HepG2 (cell line): ENCODE results near the gene DDC. TPM values are rescaled to one million over a fixed set of nuclear protein-coding genes. Genes with fewer than 3 reads are reported as not detected.

Experiments
- ATAC-seq: fragments of 200-7000 bp; cut with Tn5 transposase; 3 replicates; pipeline ENCODE4 v1.9.1; 2020; ENCODE audit warnings: mild to moderate bottlenecking, moderate library complexity
- BruUV-seq: library from RNA; stranded (reverse); fragments of 400-500 nt; replicated peaks from 2 replicates; lab custom pipeline; 2021; lab: Mats Ljungman, UMichigan
- CTCF ChIA-PET: fragments of 300-600 bp; formaldehyde crosslinking; extraction: SDS; loops from one replicate; lab custom pipeline; 2021; ENCODE audit warnings: low total read pairs, inconsistent platforms, low intra/inter-chr PET ratio; lab: Yijun Ruan, JAX
- POLR2A ChIA-PET: fragments of 350-600 bp; sonication (Branson Sonifier 250); formaldehyde crosslinking; loops from one replicate; lab custom pipeline; 2020; ENCODE audit warnings: antibody characterized with exemption, inconsistent platforms; lab: Yijun Ruan, JAX
- DNase-seq: peaks from one replicate; pipeline ENCODE4 v3.0.0-alpha.2; 2015; ENCODE audit warnings: low spot score
- FAIRE-seq: peaks from 3 replicates; lab custom pipeline; 2011; peaks lifted over from hg19 to GRCh38; lab: Jason Lieb, UNC
- H2AFZ ChIP-seq: one replicate; pipeline ENCODE4 v1.6.1; 2011; ENCODE audit warnings: low read length, inconsistent platforms
- H3K27ac ChIP-seq: fragments of 300-600 bp; 3 replicates; pipeline ENCODE4 v1.8.0; 2011; ENCODE audit warnings: mixed run types, mild to moderate bottlenecking, mixed read lengths, low read length, inconsistent platforms; ENCODE audit not compliant: insufficient read depth; ENCODE audit errors: extremely low read length
- H3K27me3 ChIP-seq, 2 experiments: fragments of 200-600 bp in 1 of 2; 2 replicates in 1 of 2; 3 replicates in 1 of 2; pipeline versions ENCODE4 v1.6.0 to v1.8.0; 2011; ENCODE audit warnings: low read length in 2 of 2, mild to moderate bottlenecking in 2 of 2, moderate library complexity in 2 of 2, inconsistent platforms in 1 of 2; ENCODE audit not compliant: insufficient read depth in 2 of 2, control insufficient read depth in 1 of 2
- H3K36me3 ChIP-seq, 2 experiments: fragments of 200-600 bp in 1 of 2; replicated peaks in 1 of 2; 2 replicates in 1 of 2; 3 replicates in 1 of 2; pipeline versions ENCODE4 v1.5.1 to v1.8.0; 2011; ENCODE audit warnings: low read length in 2 of 2, inconsistent platforms in 1 of 2; ENCODE audit not compliant: insufficient read depth in 2 of 2, control insufficient read depth in 1 of 2
- H3K4me1 ChIP-seq: 2 replicates; pipeline ENCODE4 v1.5.1; 2012; ENCODE audit warnings: low read length, inconsistent platforms; ENCODE audit not compliant: insufficient read depth
- H3K4me2 ChIP-seq: 2 replicates; pipeline ENCODE4 v1.6.0; 2011; ENCODE audit warnings: low read depth, low read length, inconsistent platforms
- H3K4me3 ChIP-seq, 3 experiments: fragments of 200-600 bp in 1 of 3; sonication (generic), shearing (Covaris generic) in 1 of 3; replicated peaks in 1 of 3; 2 replicates each; pipeline ENCODE4 v1.5.1; 2011 to 2016; ENCODE audit warnings: low read length in 3 of 3, inconsistent platforms in 2 of 3, low read depth in 2 of 3, mild to moderate bottlenecking in 2 of 3, control low read depth in 1 of 3, mixed read lengths in 1 of 3; ENCODE audit not compliant: insufficient read depth in 1 of 3
- H3K79me2 ChIP-seq: one replicate; pipeline ENCODE4 v1.6.1; 2011; ENCODE audit warnings: low read length, inconsistent platforms; ENCODE audit not compliant: insufficient read depth
- H3K9ac ChIP-seq: 2 replicates; pipeline ENCODE4 v1.6.0; 2011; ENCODE audit warnings: mild to moderate bottlenecking, low read depth, low read length, inconsistent platforms; ENCODE audit not compliant: insufficient read depth
- H3K9me3 ChIP-seq: 2 replicates; pipeline ENCODE4 v1.5.1; 2012; ENCODE audit warnings: mild to moderate bottlenecking, low read length
- H4K20me1 ChIP-seq: 2 replicates; pipeline ENCODE4 v1.6.0; 2011; ENCODE audit warnings: inconsistent platforms, mild to moderate bottlenecking, low read length, moderate library complexity; ENCODE audit not compliant: insufficient read depth
- CC2D1A ChIP-seq: sonication (generic); formaldehyde crosslinking; IDR thresholded peaks from 2 replicates; pipeline ENCODE4 v1.8.1; 2023; ENCODE audit warnings: mild to moderate bottlenecking, missing genetic modification reagents
- ELF3 ChIP-seq: IDR thresholded peaks from 2 replicates; pipeline ENCODE4 v1.6.1; 2016; ENCODE audit warnings: missing genetic modification reagents, missing compliant biosample characterization
- FOSL2 ChIP-seq: sonication (generic); formaldehyde crosslinking; IDR thresholded peaks from 2 replicates; pipeline ENCODE4 v1.4.0; 2020; ENCODE audit warnings: missing genetic modification reagents
- GPN1 ChIP-seq: sonication (generic); formaldehyde crosslinking; IDR thresholded peaks from 2 replicates; pipeline ENCODE4 v1.5.1; 2020; ENCODE audit warnings: missing genetic modification reagents, borderline replicate concordance
- MAF1 ChIP-seq: sonication (generic); formaldehyde crosslinking; IDR thresholded peaks from 2 replicates; pipeline ENCODE4 v1.5.0; 2020; ENCODE audit warnings: missing genetic modification reagents, borderline replicate concordance
- MAFK ChIP-seq, 2 experiments: IDR thresholded peaks in 1 of 2; conservative IDR thresholded peaks in 1 of 2; 2 replicates each; pipeline ENCODE4 v1.6.1; 2011; ENCODE audit warnings: improper control_type of control experiment in 2 of 2, low read length in 2 of 2
- MBNL3 ChIP-seq: fragments of 250-450 bp; sonication (Bioruptor Pico); conservative IDR thresholded peaks from 2 replicates; pipeline ENCODE4 v1.8.0; 2022; ENCODE audit warnings: mild to moderate bottlenecking, inconsistent platforms
- MXI1 ChIP-seq: IDR thresholded peaks from 3 replicates; pipeline ENCODE4 v1.6.1; 2012; ENCODE audit warnings: low read depth, low read length, inconsistent platforms, borderline replicate concordance
- PAF1 ChIP-seq: IDR thresholded peaks from 2 replicates; pipeline ENCODE4 v1.6.1; 2016; ENCODE audit warnings: missing genetic modification reagents, missing compliant biosample characterization
- TRIM24 ChIP-seq: sonication (generic); formaldehyde crosslinking; IDR thresholded peaks from 2 replicates; pipeline ENCODE4 v1.8.0; 2022; ENCODE audit warnings: mild to moderate bottlenecking, missing genetic modification reagents
- TSC22D2 ChIP-seq: sonication (generic); formaldehyde crosslinking; IDR thresholded peaks from 2 replicates; pipeline ENCODE4 v1.5.1; 2020; ENCODE audit warnings: missing genetic modification reagents, mild to moderate bottlenecking, borderline replicate concordance
- ZBTB20 ChIP-seq: sonication (generic); formaldehyde crosslinking; IDR thresholded peaks from 2 replicates; pipeline ENCODE4 v1.8.1; 2023; ENCODE audit warnings: missing genetic modification reagents, low read depth, mild to moderate bottlenecking, borderline replicate concordance
- ZC3H13 ChIP-seq: sonication (generic); formaldehyde crosslinking; IDR thresholded peaks from 2 replicates; pipeline ENCODE4 v1.8.1; 2023; ENCODE audit warnings: mild to moderate bottlenecking, missing genetic modification reagents, moderate library complexity
- ZNF3 ChIP-seq: IDR thresholded peaks from 2 replicates; pipeline ENCODE4 v1.7.0; 2017; ENCODE audit warnings: inconsistent platforms
- ZNF609 ChIP-seq: sonication (generic); formaldehyde crosslinking; IDR thresholded peaks from 2 replicates; pipeline ENCODE4 v1.4.0; 2020; ENCODE audit warnings: mild to moderate bottlenecking, missing genetic modification reagents, borderline replicate concordance
- ZNF615 ChIP-seq: sonication (generic); formaldehyde crosslinking; IDR thresholded peaks from 2 replicates; pipeline ENCODE4 v1.5.0; 2020; ENCODE audit warnings: mild to moderate bottlenecking, missing genetic modification reagents, borderline replicate concordance
- WGBS: methylation state at CpG from one replicate; pipeline ENCODE4 v1.1.6; 2017; ENCODE audit warnings: low lambda C conversion rate; 5-methylcytosine and 5-hydroxymethylcytosine counted together
- in situ Hi-C: cut with HindIII; loops from 2 replicates; pipeline ENCODE4 v1.10.0; 2017; ENCODE audit warnings: low pct_unique_long_range_greater_than_20kb; ENCODE audit not compliant: extremely low pct_ligation_motif_present
- intact Hi-C: fragments of 100-400 bp; cut with micrococcal nuclease; formaldehyde crosslinking; loops from one replicate; pipeline ENCODE4 v1.10.0; 2022; ENCODE audit not compliant: unreplicated experiment
- polyA plus RNA-seq, 8 experiments: library from polyadenylated mRNA; depleted of rRNA in 3 of 8; stranded (reverse) in 7 of 8; unstranded in 1 of 8; fragments of >200 nt; fragmentation: Illumina TruSeq in 4 of 8; extraction: Trizol in 4 of 8; gene quantifications; 2 replicates each; pipeline versions ENCODE4 v1.2.1 to v1.2.3, GENCODE V29; 2011 to 2016; ENCODE audit warnings: low read depth in 4 of 8, missing spikeins in 1 of 8, mixed read lengths in 1 of 8; ENCODE audit not compliant: insufficient read depth in 1 of 8
- total RNA-seq, 5 experiments: library from RNA; depleted of rRNA; stranded (reverse); fragments of >200 nt; fragmentation: Illumina TruSeq; extraction: Trizol; gene quantifications; 2 replicates each; pipeline ENCODE4 v1.2.3, GENCODE V29; 2016; ENCODE audit warnings: low read depth in 1 of 5

The DDC gene
- total and polyA plus RNA-seq, 2 of the 13 experiments (the other 11 are each of a cell fraction or from before 2014, with no cell fraction given) = 11.7 to 93.3 TPM

GRCh38 chr7:50448823-50449222 is 116.4 kb downstream of the DDC start:
- Histone ChIP-seq H4K20me1 (no peaks in the 10 kb centered on the region), H3K4me1 (peaks cover 38% of the 10 kb centered on the region), H3K9me3 (no peaks in the 10 kb centered on the region), H3K27ac (no peak overlapping the region), H3K4me2 (peak overlapping the region; percentile 75), H3K9ac (no peak overlapping the region), H3K36me3 (peaks cover 2 to 9% of the 10 kb centered on the region in 2 experiments; a peak in 2 of 5 replicates), H3K79me2 (peaks cover 8% of the 10 kb centered on the region), H2AFZ (no peak overlapping the region), H3K27me3 (no peaks in the 10 kb centered on the region), H3K4me3 (peak overlapping the region in 2 of 3 experiments; percentile 72 to 90; a peak in 4 of 6 replicates)
- TF ChIP-seq MAF1 (no peak), MBNL3 (CRISPR knock-in tag) (no peak), MXI1 (no peak), GPN1 (CRISPR knock-in tag) (no peak), ZNF3 (CRISPR knock-in tag) (no peak), MAFK (conservative IDR thresholded peaks at IDR 0.05 in 1 of 2, IDR thresholded peaks at IDR 0.05 in 1 of 2; ENCODE audit: low read length in 2 of 2) (no peak), ZC3H13 (CRISPR knock-in tag) (no peak), TSC22D2 (no peak), ELF3 (CRISPR knock-in tag) (no peak), CC2D1A (CRISPR knock-in tag) (no peak), TRIM24 (CRISPR knock-in tag) (no peak)
- no peak for DNase-seq
- ChIA-PET POLR2A (no interaction called here), CTCF (no interaction called here)
- ATAC-seq = no peak
- no peak for FAIRE-seq
- intact Hi-C loops = no loop called here
- in situ Hi-C loops = no loop called here
- BruUV-seq = TSS peak; percentile 44

DNA sequence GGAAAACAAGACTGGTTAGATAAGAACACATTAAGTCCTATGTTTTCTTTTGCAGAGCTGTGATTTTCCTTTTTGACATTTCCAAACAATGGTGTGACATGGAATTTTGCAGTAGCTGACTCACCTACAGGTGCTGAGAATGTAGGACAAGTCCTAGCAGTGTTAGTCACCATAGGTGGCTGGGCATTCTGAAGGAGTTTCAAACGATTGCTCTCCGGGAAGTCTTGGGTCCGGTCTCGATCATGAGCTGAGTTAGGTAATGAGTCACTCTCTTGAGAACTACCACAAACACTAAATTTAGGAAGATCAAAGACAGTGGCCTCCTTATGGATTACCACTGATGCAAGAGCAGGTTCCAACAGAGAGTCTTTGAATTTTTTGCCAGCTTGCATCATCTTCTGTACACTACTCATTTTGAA is 118.7 kb downstream of the DDC start:
- in situ Hi-C loops = no loop called here
- ChIA-PET CTCF (no interaction called here), POLR2A (interaction anchor here (1.0 to 1.7 kb wide), 2 partner anchors 119 to 209 kb away, joined by 3 to 7 read pairs; partner anchors contain the start of gene DDC)
- Histone ChIP-seq H3K27ac (no peak overlapping the region), H3K4me2 (no peak overlapping the region), H3K27me3 (no peaks in the 10 kb centered on the region), H3K9me3 (no peaks in the 10 kb centered on the region), H3K4me3 (no peak overlapping the region), H2AFZ (no peak overlapping the region), H3K9ac (no peak overlapping the region), H3K36me3 (peaks cover 2 to 9% of the 10 kb centered on the region in 2 experiments; a peak in 3 of 5 replicates), H3K4me1 (peaks cover 38% of the 10 kb centered on the region), H3K79me2 (peaks cover 8% of the 10 kb centered on the region), H4K20me1 (no peaks in the 10 kb centered on the region)
- BruUV-seq = no TSS peak
- 36% methylated on average over 4 of the region's 4 CpGs for WGBS
- FAIRE-seq (no peak), ATAC-seq (no peak), DNase-seq (peak; percentile 39)
- intact Hi-C loops = no loop called here
- no peak for TF ChIP-seq ZNF609 (CRISPR knock-in tag)
- no peak for TF ChIP-seq PAF1 (CRISPR knock-in tag)
- TF ChIP-seq FOSL2 (CRISPR knock-in tag) = peak; percentile 85
- no peak for TF ChIP-seq ZNF615
- TF ChIP-seq ZBTB20 (CRISPR knock-in tag) = no peak
